WTC11 (cell line): Measurements from ENCODE around the gene TM2D1. TPM values are rescaled to one million over a fixed set of nuclear protein-coding genes. Genes with fewer than 3 reads are reported as not detected.

Source experiments
- ATAC-seq: fragments of 200-7000 bp; cut with Tn5 transposase; 2 replicates; pipeline ENCODE4 v1.10.0; 2021; ENCODE audit warnings: mild to moderate bottlenecking, moderate library complexity
- CTCF ChIA-PET: fragments of 300-600 bp; sonication (Branson Sonifier 250); formaldehyde crosslinking; loops from one replicate; lab custom pipeline; 2021; ENCODE audit warnings: antibody characterized with exemption; lab: Charles Lee
- POLR2A ChIA-PET: fragments of 350-600 bp; sonication (Branson Sonifier 250); formaldehyde crosslinking; loops from one replicate; lab custom pipeline; 2021; ENCODE audit warnings: antibody characterized with exemption; lab: Charles Lee
- DNase-seq: peaks from one replicate; pipeline ENCODE4 v3.0.0; 2021; ENCODE audit warnings: low spot score
- H3K27ac Mint-ChIP-seq: 2 replicates; pipeline ENCODE4 v1.8.0; 2021; ENCODE audit warnings: mixed read lengths
- H3K27me3 Mint-ChIP-seq: 2 replicates; pipeline ENCODE4 v1.8.0; 2021; ENCODE audit warnings: low read depth, mild to moderate bottlenecking, moderate library complexity, mixed read lengths
- H3K36me3 Mint-ChIP-seq: 2 replicates; pipeline ENCODE4 v1.8.0; 2021; ENCODE audit warnings: mixed read lengths
- H3K4me1 Mint-ChIP-seq: 2 replicates; pipeline ENCODE4 v1.8.0; 2022; ENCODE audit warnings: mixed read lengths
- H3K4me3 Mint-ChIP-seq: 2 replicates; pipeline ENCODE4 v1.8.0; 2021; ENCODE audit warnings: mild to moderate bottlenecking, moderate library complexity, mixed read lengths
- H3K9me3 Mint-ChIP-seq: 2 replicates; pipeline ENCODE4 v1.8.0; 2021; ENCODE audit warnings: mixed read lengths
- ATF3 ChIP-seq: sonication (generic); formaldehyde crosslinking; conservative IDR thresholded peaks from 2 replicates; pipeline ENCODE4 v1.8.1; 2022; ENCODE audit warnings: mild to moderate bottlenecking, missing genetic modification reagents
- CREB1 ChIP-seq: sonication (generic); formaldehyde crosslinking; IDR thresholded peaks from 2 replicates; pipeline ENCODE4 v1.8.0; 2023; ENCODE audit warnings: mild to moderate bottlenecking, missing genetic modification reagents
- FOXJ3 ChIP-seq: sonication (generic); formaldehyde crosslinking; IDR thresholded peaks from 2 replicates; pipeline ENCODE4 v1.9.0; 2021; ENCODE audit warnings: missing genetic modification reagents, mild to moderate bottlenecking, borderline replicate concordance
- FOXK1 ChIP-seq: sonication (generic); formaldehyde crosslinking; IDR thresholded peaks from 2 replicates; pipeline ENCODE4 v1.8.0; 2022; ENCODE audit warnings: mild to moderate bottlenecking, moderate library complexity, missing genetic modification reagents
- JAZF1 ChIP-seq: fragments of 250-450 bp; sonication (Bioruptor Pico); IDR thresholded peaks from 2 replicates; pipeline ENCODE4 v1.9.0; 2021; ENCODE audit warnings: moderate library complexity, mild to moderate bottlenecking, inconsistent platforms
- KAT7 ChIP-seq: sonication (generic); formaldehyde crosslinking; IDR thresholded peaks from 2 replicates; pipeline ENCODE4 v1.8.1; 2023; ENCODE audit warnings: missing genetic modification reagents, mild to moderate bottlenecking, borderline replicate concordance
- MAX ChIP-seq: sonication (generic); formaldehyde crosslinking; IDR thresholded peaks from 2 replicates; pipeline ENCODE4 v1.8.0; 2022; ENCODE audit warnings: mild to moderate bottlenecking, missing genetic modification reagents
- MXD4 ChIP-seq: fragments of 250-450 bp; sonication (Bioruptor Pico); IDR thresholded peaks from 2 replicates; pipeline ENCODE4 v1.8.0; 2021; ENCODE audit warnings: mild to moderate bottlenecking, moderate library complexity, borderline replicate concordance
- NR1H2 ChIP-seq: sonication (generic); formaldehyde crosslinking; IDR thresholded peaks from 2 replicates; pipeline ENCODE4 v1.9.0; 2021; ENCODE audit warnings: mild to moderate bottlenecking, moderate library complexity, missing genetic modification reagents
- NR2C2 ChIP-seq: sonication (generic); formaldehyde crosslinking; IDR thresholded peaks from 2 replicates; pipeline ENCODE4 v1.8.0; 2022; ENCODE audit warnings: mild to moderate bottlenecking, missing genetic modification reagents
- NR3C1 ChIP-seq: sonication (generic); formaldehyde crosslinking; conservative IDR thresholded peaks from 2 replicates; pipeline ENCODE4 v1.8.1; 2023; ENCODE audit warnings: low read depth, mild to moderate bottlenecking, missing genetic modification reagents
- OVOL2 ChIP-seq: fragments of 250-450 bp; sonication (Bioruptor Pico); IDR thresholded peaks from 2 replicates; pipeline ENCODE4 v1.9.0; 2021; ENCODE audit warnings: mild to moderate bottlenecking, borderline replicate concordance
- PRRX2 ChIP-seq: fragments of 250-450 bp; sonication (Bioruptor Pico); IDR thresholded peaks from 2 replicates; pipeline ENCODE4 v1.8.0; 2021; ENCODE audit warnings: mild to moderate bottlenecking
- SOX15 ChIP-seq: fragments of 250-450 bp; sonication (Bioruptor Pico); IDR thresholded peaks from 2 replicates; pipeline ENCODE4 v1.9.0; 2021; ENCODE audit warnings: mild to moderate bottlenecking
- SP1 ChIP-seq: sonication (generic); formaldehyde crosslinking; conservative IDR thresholded peaks from 2 replicates; pipeline ENCODE4 v1.8.1; 2022; ENCODE audit warnings: missing genetic modification reagents
- STAT6 ChIP-seq: sonication (generic); formaldehyde crosslinking; conservative IDR thresholded peaks from 2 replicates; pipeline ENCODE4 v1.8.1; 2023; ENCODE audit warnings: mild to moderate bottlenecking, low read depth, missing genetic modification reagents, moderate library complexity
- ZBTB21 ChIP-seq: sonication (generic); formaldehyde crosslinking; IDR thresholded peaks from 2 replicates; pipeline ENCODE4 v1.8.1; 2023; ENCODE audit warnings: mild to moderate bottlenecking, missing genetic modification reagents, borderline replicate concordance
- ZBTB43 ChIP-seq: sonication (generic); formaldehyde crosslinking; IDR thresholded peaks from 2 replicates; pipeline ENCODE4 v1.8.1; 2023; ENCODE audit warnings: mild to moderate bottlenecking, missing genetic modification reagents
- ZNF232 ChIP-seq: sonication (generic); formaldehyde crosslinking; IDR thresholded peaks from 2 replicates; pipeline ENCODE4 v1.8.0; 2022; ENCODE audit warnings: mild to moderate bottlenecking, missing genetic modification reagents
- ZNF317 ChIP-seq: sonication (generic); formaldehyde crosslinking; IDR thresholded peaks from 2 replicates; pipeline ENCODE4 v1.8.1; 2023; ENCODE audit warnings: low read depth, mild to moderate bottlenecking, moderate library complexity, missing genetic modification reagents, borderline replicate concordance
- ZNF423 ChIP-seq: fragments of 250-450 bp; sonication (Bioruptor Pico); IDR thresholded peaks from 2 replicates; pipeline ENCODE4 v2.1.2; 2022; ENCODE audit warnings: mild to moderate bottlenecking, moderate library complexity
- ZNF425 ChIP-seq: fragments of 250-450 bp; sonication (Bioruptor Pico); conservative IDR thresholded peaks from 2 replicates; pipeline ENCODE4 v1.9.0; 2021; ENCODE audit warnings: mild to moderate bottlenecking
- ZNF671 ChIP-seq: fragments of 250-450 bp; sonication (Bioruptor Pico); IDR thresholded peaks from 2 replicates; pipeline ENCODE4 v1.8.0; 2021; ENCODE audit warnings: mild to moderate bottlenecking
- total RNA-seq: library from RNA; stranded (reverse); gene quantifications from 3 replicates; pipeline ENCODE4 v1.2.3, GENCODE V29; 2021
- TF ChIP-seq, protein P1 (sequence below): sonication (generic); formaldehyde crosslinking; IDR thresholded peaks from 2 replicates; pipeline ENCODE4 v1.8.0; 2022; ENCODE audit warnings: missing genetic modification reagents
- TF ChIP-seq, protein P2 (sequence below): fragments of 250-450 bp; sonication (Bioruptor Pico); IDR thresholded peaks from 2 replicates; pipeline ENCODE4 v1.8.0; 2021; ENCODE audit warnings: mild to moderate bottlenecking

Gene TM2D1
- total RNA-seq, 1 experiment from 2014 or later: 21.6 TPM

- TF ChIP-seq JAZF1 (CRISPR knock-in tag) (no peak), NR2C2 (CRISPR knock-in tag) (no peak), OVOL2 (CRISPR knock-in tag) (no peak), MXD4 (no peak), MAX (CRISPR knock-in tag) (peak; percentile 91), ZNF425 (CRISPR knock-in tag) (no peak), PRRX2 (CRISPR knock-in tag) (no peak), SP1 (CRISPR knock-in tag) (peak; percentile 80), ZNF232 (CRISPR knock-in tag) (peak; percentile 88; the same call in 1 of the 2 replicates), CREB1 (CRISPR knock-in tag) (no peak), KAT7 (CRISPR knock-in tag) (no peak), NR1H2 (CRISPR knock-in tag) (peak; percentile 58; the same call in 1 of the 2 replicates), STAT6 (CRISPR knock-in tag) (no peak), FOXJ3 (CRISPR knock-in tag) (0 out of 2 replicates have a peak, but pooled peaks have one; percentile 70), SOX15 (CRISPR knock-in tag) (no peak), NR3C1 (CRISPR knock-in tag) (no peak)
- TF ChIP-seq, protein P1, sequence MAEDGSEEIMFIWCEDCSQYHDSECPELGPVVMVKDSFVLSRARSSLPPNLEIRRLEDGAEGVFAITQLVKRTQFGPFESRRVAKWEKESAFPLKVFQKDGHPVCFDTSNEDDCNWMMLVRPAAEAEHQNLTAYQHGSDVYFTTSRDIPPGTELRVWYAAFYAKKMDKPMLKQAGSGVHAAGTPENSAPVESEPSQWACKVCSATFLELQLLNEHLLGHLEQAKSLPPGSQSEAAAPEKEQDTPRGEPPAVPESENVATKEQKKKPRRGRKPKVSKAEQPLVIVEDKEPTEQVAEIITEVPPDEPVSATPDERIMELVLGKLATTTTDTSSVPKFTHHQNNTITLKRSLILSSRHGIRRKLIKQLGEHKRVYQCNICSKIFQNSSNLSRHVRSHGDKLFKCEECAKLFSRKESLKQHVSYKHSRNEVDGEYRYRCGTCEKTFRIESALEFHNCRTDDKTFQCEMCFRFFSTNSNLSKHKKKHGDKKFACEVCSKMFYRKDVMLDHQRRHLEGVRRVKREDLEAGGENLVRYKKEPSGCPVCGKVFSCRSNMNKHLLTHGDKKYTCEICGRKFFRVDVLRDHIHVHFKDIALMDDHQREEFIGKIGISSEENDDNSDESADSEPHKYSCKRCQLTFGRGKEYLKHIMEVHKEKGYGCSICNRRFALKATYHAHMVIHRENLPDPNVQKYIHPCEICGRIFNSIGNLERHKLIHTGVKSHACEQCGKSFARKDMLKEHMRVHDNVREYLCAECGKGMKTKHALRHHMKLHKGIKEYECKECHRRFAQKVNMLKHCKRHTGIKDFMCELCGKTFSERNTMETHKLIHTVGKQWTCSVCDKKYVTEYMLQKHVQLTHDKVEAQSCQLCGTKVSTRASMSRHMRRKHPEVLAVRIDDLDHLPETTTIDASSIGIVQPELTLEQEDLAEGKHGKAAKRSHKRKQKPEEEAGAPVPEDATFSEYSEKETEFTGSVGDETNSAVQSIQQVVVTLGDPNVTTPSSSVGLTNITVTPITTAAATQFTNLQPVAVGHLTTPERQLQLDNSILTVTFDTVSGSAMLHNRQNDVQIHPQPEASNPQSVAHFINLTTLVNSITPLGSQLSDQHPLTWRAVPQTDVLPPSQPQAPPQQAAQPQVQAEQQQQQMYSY (CRISPR knock-in tag): no peak
- TF ChIP-seq, all 79 proteins: peak for 24
Observed at GRCh38 chr1:61724813-61725694, at the start of gene TM2D1 (continued).

GRCh38 chr1:61770131-61770530, 45.2 kb upstream of the TM2D1 start:
- Mint-ChIP-seq H3K27ac (no peak overlapping the region), H3K4me1 (no peaks in the 10 kb centered on the region), H3K27me3 (no peaks in the 10 kb centered on the region), H3K4me3 (no peak overlapping the region), H3K36me3 (peaks cover 41% of the 10 kb centered on the region), H3K9me3 (no peaks in the 10 kb centered on the region)
- ChIA-PET POLR2A (no interaction called here), CTCF (interaction anchor here (0.7 kb wide), 1 partner anchor 73 kb away, joined by 3 read pairs; no protein-coding TSS in a partner anchor)
- ATAC-seq: no peak
- no peak for DNase-seq
- TF ChIP-seq ZBTB21: no peak
- TF ChIP-seq ATF3: no peak
- TF ChIP-seq ZNF671 (CRISPR knock-in tag): no peak
- no peak for TF ChIP-seq ZNF317 (CRISPR knock-in tag)
- no peak for TF ChIP-seq ZBTB43 (CRISPR knock-in tag)
- TF ChIP-seq, protein P2, sequence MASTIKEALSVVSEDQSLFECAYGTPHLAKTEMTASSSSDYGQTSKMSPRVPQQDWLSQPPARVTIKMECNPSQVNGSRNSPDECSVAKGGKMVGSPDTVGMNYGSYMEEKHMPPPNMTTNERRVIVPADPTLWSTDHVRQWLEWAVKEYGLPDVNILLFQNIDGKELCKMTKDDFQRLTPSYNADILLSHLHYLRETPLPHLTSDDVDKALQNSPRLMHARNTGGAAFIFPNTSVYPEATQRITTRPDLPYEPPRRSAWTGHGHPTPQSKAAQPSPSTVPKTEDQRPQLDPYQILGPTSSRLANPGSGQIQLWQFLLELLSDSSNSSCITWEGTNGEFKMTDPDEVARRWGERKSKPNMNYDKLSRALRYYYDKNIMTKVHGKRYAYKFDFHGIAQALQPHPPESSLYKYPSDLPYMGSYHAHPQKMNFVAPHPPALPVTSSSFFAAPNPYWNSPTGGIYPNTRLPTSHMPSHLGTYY: no peak
- no peak for TF ChIP-seq ZNF423 (CRISPR knock-in tag)
- TF ChIP-seq FOXK1 (CRISPR knock-in tag): no peak
